Smooth muscle cell (in vitro differentiated cells): ENCODE results near the gene TMEM101. TPM values are rescaled to one million over a fixed set of nuclear protein-coding genes. Genes with fewer than 3 reads are reported as not detected.

Source experiments
- DNase-seq: peaks from one replicate; lab custom pipeline; 2025; ENCODE audit not compliant: unreplicated experiment; lab: John Stamatoyannopoulos, UW
- H2AFZ ChIP-seq: fragments of 200-600 bp; sonication (generic); 2 replicates; pipeline ENCODE4 v1.6.0; 2016; ENCODE audit warnings: antibody characterized with exemption, low read depth, mild to moderate bottlenecking
- H3F3A ChIP-seq: fragments of 200-600 bp; sonication (generic); 2 replicates; pipeline ENCODE4 v1.6.0; 2017; ENCODE audit warnings: antibody characterized with exemption, low read depth
- H3K27ac ChIP-seq: fragments of 200-600 bp; sonication (generic); 2 replicates; pipeline ENCODE4 v1.5.1; 2016; ENCODE audit warnings: low read depth, mild to moderate bottlenecking
- H3K27me3 ChIP-seq: fragments of 200-600 bp; sonication (generic); 2 replicates; pipeline ENCODE4 v1.6.1; 2016; ENCODE audit warnings: low read depth, mild to moderate bottlenecking
- H3K36me3 ChIP-seq: fragments of 200-600 bp; sonication (generic); 2 replicates; pipeline ENCODE4 v1.5.1; 2016; ENCODE audit warnings: low read depth
- H3K4me1 ChIP-seq: fragments of 200-600 bp; sonication (generic); 2 replicates; pipeline ENCODE4 v1.5.1; 2016; ENCODE audit warnings: low read depth
- H3K4me2 ChIP-seq: fragments of 200-600 bp; sonication (generic); 2 replicates; pipeline ENCODE4 v1.6.0; 2016; ENCODE audit warnings: mild to moderate bottlenecking
- H3K4me3 ChIP-seq: fragments of 200-600 bp; sonication (generic); 2 replicates; pipeline ENCODE4 v1.5.1; 2016; ENCODE audit warnings: mild to moderate bottlenecking
- H3K79me2 ChIP-seq: fragments of 200-600 bp; sonication (generic); 2 replicates; pipeline ENCODE4 v1.6.0; 2016; ENCODE audit warnings: low read depth, mild to moderate bottlenecking
- H3K9ac ChIP-seq: fragments of 200-600 bp; sonication (generic); 2 replicates; pipeline ENCODE4 v1.6.0; 2016; ENCODE audit warnings: low read depth
- H3K9me3 ChIP-seq: fragments of 200-600 bp; sonication (generic); replicated peaks from 2 replicates; pipeline ENCODE4 v1.5.1; 2016; ENCODE audit warnings: low read depth
- H4K20me1 ChIP-seq: fragments of 200-600 bp; sonication (generic); 2 replicates; pipeline ENCODE4 v1.6.0; 2016; ENCODE audit warnings: low read depth
- WGBS: methylation state at CpG from one replicate; pipeline ENCODE4 v1.1.7; 2016; ENCODE audit warnings: low lambda C conversion rate; 5-methylcytosine and 5-hydroxymethylcytosine counted together
- polyA plus RNA-seq: library from polyadenylated mRNA; unstranded; fragments of >200 nt; fragmentation: Nextera tagmentation; extraction: Ambion mirVana; gene quantifications from 2 replicates; pipeline ENCODE4 v1.2.1, GENCODE V29; 2016
- total RNA-seq: library from RNA; depleted of rRNA; stranded (reverse); fragments of >200 nt; gene quantifications from 2 replicates; pipeline ENCODE4 v1.2.3, GENCODE V29; 2014
- TF ChIP-seq, protein P1 (sequence below): fragments of 200-600 bp; sonication (generic); IDR thresholded peaks from 2 replicates; pipeline ENCODE4 v1.5.1; 2017; ENCODE audit warnings: borderline replicate concordance, mild to moderate bottlenecking, antibody characterized with exemption; ENCODE audit not compliant: insufficient read depth, poor library complexity, severe bottlenecking

The TMEM101 gene
- total and polyA plus RNA-seq, 2 experiments from 2014 or later = 35.1 to 36.1 TPM

GRCh38 chr17:43979011-43979410 is 35.8 kb downstream of the TMEM101 start:
- peaks cover 5% of the 10 kb centered on the region for H3K4me1 ChIP-seq
- H3F3A ChIP-seq = no peaks in the 10 kb centered on the region
- no peak overlapping the region for H3K27ac ChIP-seq
- no peaks in the 10 kb centered on the region for H3K36me3 ChIP-seq
- no peak overlapping the region for H3K9ac ChIP-seq
- H3K4me2 ChIP-seq = no peak overlapping the region
- no peak overlapping the region for H3K4me3 ChIP-seq
- H3K27me3 ChIP-seq = peaks cover 77% of the 10 kb centered on the region
- 76% methylated on average over 7 of the region's 7 CpGs for WGBS
- H3K9me3 ChIP-seq = no peaks in the 10 kb centered on the region
- H2AFZ ChIP-seq = no peak overlapping the region
- no peaks in the 10 kb centered on the region for H4K20me1 ChIP-seq
- DNase-seq = no peak
- TF ChIP-seq, protein P1, sequence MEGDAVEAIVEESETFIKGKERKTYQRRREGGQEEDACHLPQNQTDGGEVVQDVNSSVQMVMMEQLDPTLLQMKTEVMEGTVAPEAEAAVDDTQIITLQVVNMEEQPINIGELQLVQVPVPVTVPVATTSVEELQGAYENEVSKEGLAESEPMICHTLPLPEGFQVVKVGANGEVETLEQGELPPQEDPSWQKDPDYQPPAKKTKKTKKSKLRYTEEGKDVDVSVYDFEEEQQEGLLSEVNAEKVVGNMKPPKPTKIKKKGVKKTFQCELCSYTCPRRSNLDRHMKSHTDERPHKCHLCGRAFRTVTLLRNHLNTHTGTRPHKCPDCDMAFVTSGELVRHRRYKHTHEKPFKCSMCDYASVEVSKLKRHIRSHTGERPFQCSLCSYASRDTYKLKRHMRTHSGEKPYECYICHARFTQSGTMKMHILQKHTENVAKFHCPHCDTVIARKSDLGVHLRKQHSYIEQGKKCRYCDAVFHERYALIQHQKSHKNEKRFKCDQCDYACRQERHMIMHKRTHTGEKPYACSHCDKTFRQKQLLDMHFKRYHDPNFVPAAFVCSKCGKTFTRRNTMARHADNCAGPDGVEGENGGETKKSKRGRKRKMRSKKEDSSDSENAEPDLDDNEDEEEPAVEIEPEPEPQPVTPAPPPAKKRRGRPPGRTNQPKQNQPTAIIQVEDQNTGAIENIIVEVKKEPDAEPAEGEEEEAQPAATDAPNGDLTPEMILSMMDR = no peak
- H3K79me2 ChIP-seq = no peaks in the 10 kb centered on the region

DNA sequence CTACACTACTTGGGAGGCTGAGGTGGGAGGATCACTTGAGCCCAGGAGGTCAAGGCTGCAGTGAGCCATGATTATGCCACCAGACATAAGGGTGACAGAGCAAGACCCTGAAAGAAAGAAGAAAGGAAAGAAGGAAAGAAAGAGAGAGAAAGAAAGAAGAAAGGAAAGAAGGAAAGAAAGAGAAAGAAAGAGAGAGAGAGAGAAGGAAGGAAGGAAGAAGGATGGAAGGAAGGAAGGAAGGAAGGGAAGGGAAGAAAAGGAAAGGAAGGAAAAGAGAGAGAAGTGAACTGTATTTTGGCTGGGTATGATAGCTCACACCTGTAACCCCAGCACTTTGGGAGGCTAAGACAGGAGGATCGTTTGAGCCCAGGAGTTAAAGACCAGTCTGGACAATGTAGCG is 36.7 kb downstream of the TMEM101 start:
- TF ChIP-seq, protein P1 = no peak
- H3K36me3 ChIP-seq = no peaks in the 10 kb centered on the region
- no peaks in the 10 kb centered on the region for H3K9me3 ChIP-seq
- H3K4me1 ChIP-seq = no peaks in the 10 kb centered on the region
- WGBS = 78% methylated on average over 2 of the region's 2 CpGs
- DNase-seq = no peak
- no peaks in the 10 kb centered on the region for H3F3A ChIP-seq
- H3K9ac ChIP-seq = no peak overlapping the region
- no peaks in the 10 kb centered on the region for H3K79me2 ChIP-seq
- no peak overlapping the region for H3K4me3 ChIP-seq
- H4K20me1 ChIP-seq = no peaks in the 10 kb centered on the region
- H3K27ac ChIP-seq = no peak overlapping the region
- no peak overlapping the region for H2AFZ ChIP-seq
- peaks cover 73% of the 10 kb centered on the region for H3K27me3 ChIP-seq
- no peak overlapping the region for H3K4me2 ChIP-seq

DNA sequence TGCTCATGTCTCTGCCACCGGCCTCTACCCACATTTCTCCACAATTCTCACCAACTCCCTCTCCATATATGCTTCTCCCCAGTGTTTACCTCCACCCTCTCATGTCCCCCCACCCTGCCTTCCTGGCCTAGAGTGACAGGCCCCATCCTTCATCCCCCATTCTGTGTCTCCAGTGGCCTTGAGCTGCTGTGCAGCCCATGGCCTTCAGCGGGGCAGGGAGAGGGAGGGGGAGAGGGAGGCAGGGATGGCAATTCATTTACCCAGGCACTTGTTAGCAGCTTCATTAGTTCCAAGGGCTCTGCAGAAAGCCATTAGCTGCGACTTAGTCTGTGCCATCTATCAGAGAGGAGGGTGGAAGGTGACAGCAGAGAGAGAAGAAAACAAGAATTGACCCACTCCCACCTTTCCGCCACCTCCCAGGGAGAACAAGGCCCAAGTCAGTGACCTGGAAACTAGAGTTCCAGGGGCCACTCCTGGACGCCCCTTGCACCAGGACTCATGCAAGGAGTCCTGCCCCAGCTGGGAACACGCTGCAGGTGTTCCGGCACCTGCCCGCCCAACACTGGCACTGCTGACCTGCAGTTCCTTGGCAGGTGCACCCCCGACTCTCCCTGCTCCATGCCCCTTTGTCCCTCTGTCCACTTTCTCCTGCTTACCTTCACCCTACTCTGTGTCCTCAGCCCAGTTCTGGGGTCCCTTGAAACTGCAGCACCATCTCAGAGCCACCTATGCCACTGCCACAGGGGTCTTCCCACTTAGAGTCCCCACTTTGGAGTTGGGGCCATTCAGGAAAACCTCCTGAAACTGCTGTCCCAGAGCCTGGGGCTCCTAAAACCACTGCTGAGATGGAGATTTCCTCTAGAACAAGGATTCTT is 37.6 kb downstream of the TMEM101 start:
- H3K36me3 ChIP-seq = no peaks in the 10 kb centered on the region
- H3K4me2 ChIP-seq = no peak overlapping the region
- DNase-seq = no peak
- no peak overlapping the region for H3K9ac ChIP-seq
- no peak overlapping the region for H3K4me3 ChIP-seq
- H3K79me2 ChIP-seq = no peaks in the 10 kb centered on the region
- H3K9me3 ChIP-seq = no peaks in the 10 kb centered on the region
- H3F3A ChIP-seq = no peaks in the 10 kb centered on the region
- H4K20me1 ChIP-seq = no peaks in the 10 kb centered on the region
- WGBS = 75% methylated on average over 9 of the region's 9 CpGs
- TF ChIP-seq, protein P1 = no peak
- no peak overlapping the region for H2AFZ ChIP-seq
- H3K4me1 ChIP-seq = no peaks in the 10 kb centered on the region
- peaks cover 64% of the 10 kb centered on the region for H3K27me3 ChIP-seq
- no peak overlapping the region for H3K27ac ChIP-seq

DNA sequence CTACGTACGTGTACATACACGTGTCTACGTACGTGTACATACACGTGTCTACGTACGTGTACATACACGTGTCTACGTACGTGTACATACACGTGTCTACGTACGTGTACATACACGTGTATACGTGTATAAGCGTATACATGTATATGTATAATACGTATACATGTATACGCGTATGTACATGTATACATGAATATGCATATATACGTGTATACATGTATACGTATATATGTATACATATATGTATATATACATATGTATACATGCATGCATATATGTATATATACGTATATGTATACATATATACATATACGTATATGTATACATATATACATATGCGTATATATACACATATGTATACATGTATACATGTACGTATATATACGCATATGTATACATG is 38.9 kb downstream of the TMEM101 start:
- no peak overlapping the region for H3K27ac ChIP-seq
- WGBS = 87% methylated on average over 22 of the region's 27 CpGs
- no peak overlapping the region for H3K4me2 ChIP-seq
- no peaks in the 10 kb centered on the region for H3K79me2 ChIP-seq
- no peaks in the 10 kb centered on the region for H3K9me3 ChIP-seq
- H2AFZ ChIP-seq = no peak overlapping the region
- H3K4me1 ChIP-seq = no peaks in the 10 kb centered on the region
- no peak for DNase-seq
- no peak overlapping the region for H3K4me3 ChIP-seq
- TF ChIP-seq, protein P1 = no peak
- no peak overlapping the region for H3K9ac ChIP-seq
- no peaks in the 10 kb centered on the region for H4K20me1 ChIP-seq
- no peaks in the 10 kb centered on the region for H3K36me3 ChIP-seq
- peaks cover 51% of the 10 kb centered on the region for H3K27me3 ChIP-seq
- no peaks in the 10 kb centered on the region for H3F3A ChIP-seq
